ENCODE data around the gene EPPIN. TPM values are rescaled to one million over a fixed set of nuclear protein-coding genes. Genes with fewer than 3 reads are reported as not detected.
"Not testable (repeated sequence)": the region's sequence is repeated elsewhere in the genome, so short reads cannot be mapped to it uniquely, and the experiment has no call there.

EPPIN gene
- total RNA-seq (under 1 TPM in 1 of 4 donors, not detected in 3; 0.09 TPM), polyA plus RNA-seq (not detected)
- long read RNA-seq, donor 1: 0 reads
- long read RNA-seq, donor 2: 0 reads
- long read RNA-seq, donor 3: 0 reads
- long read RNA-seq, donor 4: 0 reads

DNA sequence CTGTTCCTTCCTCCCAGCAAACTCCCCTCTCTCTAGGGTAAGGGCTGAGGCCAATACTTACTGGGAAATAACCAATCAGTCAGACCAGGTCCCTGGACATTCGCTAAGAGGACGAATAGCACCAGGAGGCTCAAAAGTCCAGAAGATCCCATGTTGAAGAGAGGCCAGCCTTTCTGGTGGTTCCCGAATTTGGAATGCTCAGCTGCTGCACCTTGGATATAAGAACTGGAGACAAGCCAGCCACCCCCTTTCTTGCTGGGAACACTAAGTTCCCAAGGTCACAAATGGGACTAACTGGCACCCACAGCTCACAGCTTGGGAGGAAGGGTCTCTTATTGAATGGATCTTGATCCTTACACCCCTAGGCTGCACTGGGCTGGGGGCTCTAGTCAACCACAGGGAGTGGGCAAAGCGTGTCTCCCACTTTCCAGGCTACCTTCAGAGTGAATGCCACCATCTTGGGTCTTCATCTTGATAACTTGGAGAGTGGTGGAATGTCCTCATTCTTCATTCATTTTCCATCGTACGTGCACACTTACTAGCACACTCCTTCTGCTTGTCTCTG lies at the start of gene EPPIN:
TSS of gene EPPIN (minus strand) at position 196 of the 565 bp plus-strand sequence. CDS start at position 152, 44 bp downstream.
- H3K4me1 ChIP-seq (ENCODE audit: control insufficient read depth, insufficient read depth, low read length): no peaks in the 10 kb centered on the region
- no peaks in the 10 kb centered on the region for H3K27me3 ChIP-seq (ENCODE audit: control insufficient read depth, insufficient read depth)
- H3K27ac ChIP-seq (ENCODE audit: low read length): no peak within 1 kb of the TSS
- DNase-seq (no peak), ATAC-seq (no peak)
- no peaks in the 10 kb centered on the region for H3K9me3 ChIP-seq (ENCODE audit: control insufficient read depth, low read length)
- no peak within 1 kb of the TSS for H3K4me3 ChIP-seq (ENCODE audit: low read length)
- intact Hi-C loops (cut with DNase I): loop anchor here in 1 of 4 donors (10.0 kb wide), 1 partner anchor 208 kb away; no protein-coding TSS in a partner anchor
- 79% methylated on average over 6 of the region's 6 CpGs for WGBS

DNA sequence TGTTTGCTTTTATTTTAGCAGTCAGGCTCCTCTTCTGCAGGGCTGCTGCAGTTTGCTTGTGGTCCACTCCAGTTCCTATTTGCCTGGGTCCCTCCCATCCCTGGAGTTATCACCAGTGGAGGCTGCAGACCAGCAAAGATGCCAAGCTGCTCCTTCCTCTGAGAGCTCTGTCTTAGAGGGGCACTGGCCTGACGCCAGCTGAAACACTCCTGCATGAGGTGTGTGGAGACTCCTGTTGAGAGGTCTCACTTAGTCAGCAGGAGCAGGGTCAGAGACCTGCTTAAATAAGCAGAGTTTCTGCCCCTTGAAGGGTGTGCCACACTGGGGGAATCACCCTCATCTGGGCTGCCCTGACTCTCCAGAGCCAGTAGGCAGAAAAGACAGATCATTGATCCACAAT lies 48.0 kb upstream of the EPPIN start:
- DNase-seq: no peak
- no peaks in the 10 kb centered on the region for H3K9me3 ChIP-seq (ENCODE audit: control insufficient read depth, low read length)
- H3K4me3 ChIP-seq (ENCODE audit: low read length): no peak overlapping the region
- intact Hi-C loops (cut with DNase I): no loop called here
- H3K27ac ChIP-seq (ENCODE audit: low read length): no peak overlapping the region
- no peaks in the 10 kb centered on the region for H3K27me3 ChIP-seq (ENCODE audit: control insufficient read depth, insufficient read depth)
- ATAC-seq: no peak
- no peaks in the 10 kb centered on the region for H3K4me1 ChIP-seq (ENCODE audit: control insufficient read depth, insufficient read depth, low read length)
- WGBS: 22% methylated on average over 1 of the region's 1 CpG

DNA sequence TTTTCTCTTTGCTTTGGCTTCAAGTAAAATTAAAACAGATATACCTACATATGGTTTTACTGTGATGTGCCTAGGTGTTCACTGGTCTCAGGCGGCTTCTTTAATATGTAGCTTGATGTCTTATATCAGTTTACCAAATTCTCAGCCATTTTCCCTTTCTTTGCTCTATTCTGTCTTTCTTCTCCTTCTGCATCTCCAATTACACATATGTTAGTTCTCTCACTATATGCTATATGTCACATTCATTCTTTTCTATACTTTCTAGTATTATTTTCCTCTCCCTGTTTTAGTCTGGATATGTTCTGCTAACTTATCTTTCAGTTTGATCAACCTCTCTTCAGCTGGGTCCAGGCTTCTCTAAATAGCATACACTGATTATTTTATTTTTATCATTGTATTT lies 46.3 kb upstream of the EPPIN start:
- intact Hi-C loops (cut with DNase I): no loop called here
- H3K27ac ChIP-seq (ENCODE audit: low read length): no peak overlapping the region
- no peak overlapping the region for H3K4me3 ChIP-seq (ENCODE audit: low read length)
- no peaks in the 10 kb centered on the region for H3K4me1 ChIP-seq (ENCODE audit: control insufficient read depth, insufficient read depth, low read length)
- 41% methylated on average over 1 of the region's 1 CpG for WGBS
- H3K27me3 ChIP-seq (ENCODE audit: control insufficient read depth, insufficient read depth): no peaks in the 10 kb centered on the region
- ATAC-seq (no peak), DNase-seq (no peak)
- no peaks in the 10 kb centered on the region for H3K9me3 ChIP-seq (ENCODE audit: control insufficient read depth, low read length)

DNA sequence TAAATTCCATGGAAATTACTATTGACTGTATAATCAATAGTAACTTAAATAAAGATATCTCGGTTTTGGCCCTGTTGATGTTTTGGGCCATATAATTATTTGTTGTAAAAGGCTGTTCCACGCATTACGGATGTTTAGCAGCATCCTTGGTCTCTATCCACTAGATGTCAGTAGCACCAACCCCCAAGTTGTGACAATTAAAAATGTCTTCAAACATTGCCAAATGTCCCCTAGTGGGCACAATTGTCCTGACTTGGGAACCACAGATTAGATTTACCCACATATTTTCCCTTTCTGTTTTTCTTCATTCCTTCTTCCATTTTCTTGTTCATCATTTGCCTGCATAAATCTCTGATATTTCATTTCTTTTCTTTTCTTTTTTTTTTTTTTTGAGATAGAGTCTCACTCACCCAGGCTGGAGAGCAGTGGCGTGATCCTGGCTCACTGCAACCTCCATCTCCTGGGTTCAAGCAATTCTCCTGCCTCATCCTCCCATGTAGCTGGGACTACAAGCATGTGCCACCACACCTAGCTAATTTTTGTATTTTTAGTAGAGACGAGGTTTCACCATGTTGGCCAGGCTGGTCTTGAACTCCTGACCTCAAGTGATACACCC lies 45.5 kb upstream of the EPPIN start:
- Histone ChIP-seq H3K27ac (ENCODE audit: low read length) (no peak overlapping the region), H3K27me3 (ENCODE audit: control insufficient read depth, insufficient read depth) (no peaks in the 10 kb centered on the region), H3K4me1 (ENCODE audit: control insufficient read depth, insufficient read depth, low read length) (no peaks in the 10 kb centered on the region), H3K9me3 (ENCODE audit: control insufficient read depth, low read length) (no peaks in the 10 kb centered on the region), H3K4me3 (ENCODE audit: low read length) (no peak overlapping the region)
- DNase-seq (no peak), ATAC-seq (no peak)
- 56% methylated on average over 5 of the region's 5 CpGs for WGBS
- intact Hi-C loops (cut with DNase I): no loop called here

- H3K27ac ChIP-seq (ENCODE audit: low read length): no peak overlapping the region
- intact Hi-C loops (cut with DNase I): no loop called here
- H3K27me3 ChIP-seq (ENCODE audit: control insufficient read depth, insufficient read depth): no peaks in the 10 kb centered on the region
- H3K4me1 ChIP-seq (ENCODE audit: control insufficient read depth, insufficient read depth, low read length): no peaks in the 10 kb centered on the region
- H3K4me3 ChIP-seq (ENCODE audit: low read length): no peak overlapping the region
- no peaks in the 10 kb centered on the region for H3K9me3 ChIP-seq (ENCODE audit: control insufficient read depth, low read length)
- WGBS: 15% methylated on average over 1 of the region's 1 CpG
- no peak for DNase-seq
- ATAC-seq: no peak
These were observed 42.5 kb upstream of the EPPIN start for GRCh38 chr20:45589725-45590124.

- Histone ChIP-seq H3K4me1 (ENCODE audit: control insufficient read depth, insufficient read depth, low read length) (no peaks in the 10 kb centered on the region), H3K4me3 (ENCODE audit: low read length) (no peak overlapping the region), H3K27ac (ENCODE audit: low read length) (no peak overlapping the region), H3K9me3 (ENCODE audit: control insufficient read depth, low read length) (no peaks in the 10 kb centered on the region), H3K27me3 (ENCODE audit: control insufficient read depth, insufficient read depth) (no peaks in the 10 kb centered on the region)
- DNase-seq (no peak), ATAC-seq (no peak)
- 63% methylated on average over 2 of the region's 2 CpGs for WGBS
- intact Hi-C loops (cut with DNase I): no loop called here
These were observed 41.6 kb upstream of the EPPIN start for GRCh38 chr20:45588800-45589199.

- 83% methylated on average over 5 of the region's 5 CpGs for WGBS
- H3K27ac ChIP-seq (ENCODE audit: low read length); H3K4me1 ChIP-seq (ENCODE audit: control insufficient read depth, insufficient read depth, low read length); H3K4me3 ChIP-seq (ENCODE audit: low read length); intact Hi-C loops (cut with DNase I); DNase-seq; H3K27me3 ChIP-seq (ENCODE audit: control insufficient read depth, insufficient read depth); H3K9me3 ChIP-seq (ENCODE audit: control insufficient read depth, low read length); ATAC-seq: not testable (repeated sequence)
These were observed 38.8 kb upstream of the EPPIN start for GRCh38 chr20:45585986-45586385.

- H3K27me3 ChIP-seq (ENCODE audit: control insufficient read depth, insufficient read depth); intact Hi-C loops (cut with DNase I); H3K9me3 ChIP-seq (ENCODE audit: control insufficient read depth, low read length); H3K27ac ChIP-seq (ENCODE audit: low read length); H3K4me1 ChIP-seq (ENCODE audit: control insufficient read depth, insufficient read depth, low read length); DNase-seq; ATAC-seq; H3K4me3 ChIP-seq (ENCODE audit: low read length): not testable (repeated sequence)
- WGBS: 68% methylated on average over 5 of the region's 5 CpGs
These were observed 37.1 kb upstream of the EPPIN start for GRCh38 chr20:45584294-45584693.

DNA sequence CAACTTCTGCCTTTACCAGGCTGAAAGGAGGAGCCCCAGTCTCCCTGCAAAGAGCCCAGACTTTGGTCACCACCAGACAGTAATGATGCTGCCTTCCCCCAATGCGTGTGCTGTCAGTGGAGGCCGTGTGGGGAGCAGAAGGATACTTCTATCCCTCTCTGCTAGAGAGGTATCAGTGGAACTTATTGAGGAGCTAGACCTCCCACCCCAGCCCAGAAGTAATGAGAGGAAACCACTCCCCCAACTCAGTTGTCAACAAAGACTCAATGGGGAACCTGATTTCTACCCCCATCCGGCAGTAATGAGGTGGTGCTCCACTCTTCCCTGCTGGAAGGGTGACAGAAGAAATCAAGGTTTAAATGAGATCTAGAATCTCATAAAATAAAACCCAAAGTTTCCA lies 36.3 kb upstream of the EPPIN start:
- Histone ChIP-seq H3K27me3 (ENCODE audit: control insufficient read depth, insufficient read depth) (no peaks in the 10 kb centered on the region), H3K4me3 (ENCODE audit: low read length) (no peak overlapping the region), H3K4me1 (ENCODE audit: control insufficient read depth, insufficient read depth, low read length) (no peaks in the 10 kb centered on the region), H3K27ac (ENCODE audit: low read length) (no peak overlapping the region), H3K9me3 (ENCODE audit: control insufficient read depth, low read length) (no peaks in the 10 kb centered on the region)
- ATAC-seq (no peak), DNase-seq (no peak)
- intact Hi-C loops (cut with DNase I): no loop called here
- WGBS: 50% methylated on average over 3 of the region's 3 CpGs

DNA sequence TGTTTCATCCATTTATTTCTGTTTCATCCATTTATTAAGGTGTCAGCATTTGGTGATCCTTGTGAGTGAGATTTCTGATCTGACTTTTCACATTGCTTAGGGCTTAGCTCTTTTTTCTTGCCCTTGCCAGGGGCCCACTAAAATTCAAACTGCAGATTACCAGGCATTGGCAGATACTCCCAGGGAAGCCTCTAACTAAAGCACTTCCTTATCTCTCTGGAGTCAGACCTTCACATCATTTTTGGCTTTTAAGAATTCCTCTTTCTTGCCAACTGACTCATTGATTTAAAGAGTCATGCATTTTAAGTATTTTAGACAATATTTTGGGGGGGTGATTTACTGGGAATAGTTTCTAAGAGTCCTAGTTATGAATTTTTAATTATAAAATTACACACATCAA lies 34.5 kb upstream of the EPPIN start:
- ATAC-seq: no peak
- Histone ChIP-seq H3K27ac (ENCODE audit: low read length) (no peak overlapping the region), H3K4me1 (ENCODE audit: control insufficient read depth, insufficient read depth, low read length) (no peaks in the 10 kb centered on the region), H3K27me3 (ENCODE audit: control insufficient read depth, insufficient read depth) (no peaks in the 10 kb centered on the region), H3K4me3 (ENCODE audit: low read length) (no peak overlapping the region), H3K9me3 (ENCODE audit: control insufficient read depth, low read length) (no peaks in the 10 kb centered on the region)
- intact Hi-C loops (cut with DNase I): no loop called here
- no peak for DNase-seq

GRCh38 chr20:45579184-45579583 lies 32.0 kb upstream of the EPPIN start, which contains the start of gene WFDC8:
Gene WFDC8, minus strand, starts transcription at chr20:45579284. Its CDS starts 37 bp downstream, at chr20:45579247.
- 59% methylated on average over 4 of the region's 4 CpGs for WGBS

More at GRCh38 chr20:45579184-45579583, 32.0 kb upstream of the EPPIN start, which contains the start of gene WFDC8:
- Histone ChIP-seq H3K9me3 (ENCODE audit: control insufficient read depth, low read length) (no peaks in the 10 kb centered on the region), H3K27ac (ENCODE audit: low read length) (no peak within 1 kb of the TSS), H3K4me1 (ENCODE audit: control insufficient read depth, insufficient read depth, low read length) (no peaks in the 10 kb centered on the region), H3K27me3 (ENCODE audit: control insufficient read depth, insufficient read depth) (no peaks in the 10 kb centered on the region), H3K4me3 (ENCODE audit: low read length) (no peak within 1 kb of the TSS)
- DNase-seq: no peak
- intact Hi-C loops (cut with DNase I): no loop called here
- ATAC-seq: no peak

All from right cardiac atrium (tissue), 5 donors.